Measurements from ENCODE around the gene LYSET. TPM values are rescaled to one million over a fixed set of nuclear protein-coding genes. Genes with fewer than 3 reads are reported as not detected.
"Not testable (repeated sequence)": the region's sequence is repeated elsewhere in the genome, so short reads cannot be mapped to it uniquely, and the experiment has no call there.

LYSET gene
- total and polyA plus RNA-seq, 2 experiments from 2014 or later, result 7.5 to 42.3 TPM

- Histone ChIP-seq H3K9me3 (ENCODE audit: low read depth) (no peaks in the 10 kb centered on the region), H3K36me3 (peaks cover 37% of the 10 kb centered on the region), H3K4me1 (ENCODE audit: low read depth) (no peaks in the 10 kb centered on the region), H3K27me3 (no peaks in the 10 kb centered on the region), H3K4me3 (no peak overlapping the region), H3K27ac (no peak overlapping the region)
- DNase-seq (ENCODE audit: low read depth in 1 of 2, low spot score in 1 of 2), result no peak
- no peak for TF ChIP-seq CTCF (IDR thresholded peaks at IDR 0.05; ENCODE audit: low read depth, low read length)
These were observed 38.4 kb downstream of the LYSET start for GRCh38 chr14:93223565-93223964.

GRCh38 chr14:93228550-93228949, 43.4 kb downstream of the LYSET start:
- Histone ChIP-seq H3K27ac (no peak overlapping the region), H3K36me3 (peaks cover 15% of the 10 kb centered on the region), H3K4me3 (no peak overlapping the region), H3K27me3 (no peaks in the 10 kb centered on the region), H3K9me3 (ENCODE audit: low read depth) (no peaks in the 10 kb centered on the region), H3K4me1 (ENCODE audit: low read depth) (no peaks in the 10 kb centered on the region)
- no peak for TF ChIP-seq CTCF (IDR thresholded peaks at IDR 0.05; ENCODE audit: low read depth, low read length)
- no peak for DNase-seq (ENCODE audit: low read depth in 1 of 2, low spot score in 1 of 2)

DNA sequence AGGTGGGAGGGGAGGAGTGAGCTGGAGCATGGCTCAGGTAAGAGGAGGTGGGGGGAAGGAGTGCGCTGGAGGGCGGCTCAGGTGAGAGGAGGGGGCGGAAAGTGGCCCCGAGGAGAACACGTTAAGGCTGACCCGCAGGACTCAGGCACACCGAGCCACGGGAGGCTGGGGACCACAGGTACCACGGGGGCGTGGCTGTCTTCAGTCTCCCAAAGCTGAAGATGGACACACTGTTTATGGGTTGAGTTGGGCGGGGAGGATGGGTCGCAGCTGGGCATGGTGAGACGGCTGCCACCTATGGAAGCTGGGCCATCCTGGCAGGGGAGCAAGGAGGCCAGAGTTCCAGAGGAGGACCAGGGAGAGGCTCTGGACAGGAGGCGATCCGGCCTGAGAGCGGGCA, 45.4 kb downstream of the LYSET start:
- no peak for DNase-seq (ENCODE audit: low read depth in 1 of 2, low spot score in 1 of 2)
- H3K9me3 ChIP-seq (ENCODE audit: low read depth), result no peaks in the 10 kb centered on the region
- no peak overlapping the region for H3K4me3 ChIP-seq
- peaks cover 15% of the 10 kb centered on the region for H3K36me3 ChIP-seq
- no peaks in the 10 kb centered on the region for H3K27me3 ChIP-seq
- no peak overlapping the region for H3K27ac ChIP-seq
- TF ChIP-seq CTCF (IDR thresholded peaks at IDR 0.05; ENCODE audit: low read depth, low read length), result no peak
- H3K4me1 ChIP-seq (ENCODE audit: low read depth), result no peaks in the 10 kb centered on the region

DNA sequence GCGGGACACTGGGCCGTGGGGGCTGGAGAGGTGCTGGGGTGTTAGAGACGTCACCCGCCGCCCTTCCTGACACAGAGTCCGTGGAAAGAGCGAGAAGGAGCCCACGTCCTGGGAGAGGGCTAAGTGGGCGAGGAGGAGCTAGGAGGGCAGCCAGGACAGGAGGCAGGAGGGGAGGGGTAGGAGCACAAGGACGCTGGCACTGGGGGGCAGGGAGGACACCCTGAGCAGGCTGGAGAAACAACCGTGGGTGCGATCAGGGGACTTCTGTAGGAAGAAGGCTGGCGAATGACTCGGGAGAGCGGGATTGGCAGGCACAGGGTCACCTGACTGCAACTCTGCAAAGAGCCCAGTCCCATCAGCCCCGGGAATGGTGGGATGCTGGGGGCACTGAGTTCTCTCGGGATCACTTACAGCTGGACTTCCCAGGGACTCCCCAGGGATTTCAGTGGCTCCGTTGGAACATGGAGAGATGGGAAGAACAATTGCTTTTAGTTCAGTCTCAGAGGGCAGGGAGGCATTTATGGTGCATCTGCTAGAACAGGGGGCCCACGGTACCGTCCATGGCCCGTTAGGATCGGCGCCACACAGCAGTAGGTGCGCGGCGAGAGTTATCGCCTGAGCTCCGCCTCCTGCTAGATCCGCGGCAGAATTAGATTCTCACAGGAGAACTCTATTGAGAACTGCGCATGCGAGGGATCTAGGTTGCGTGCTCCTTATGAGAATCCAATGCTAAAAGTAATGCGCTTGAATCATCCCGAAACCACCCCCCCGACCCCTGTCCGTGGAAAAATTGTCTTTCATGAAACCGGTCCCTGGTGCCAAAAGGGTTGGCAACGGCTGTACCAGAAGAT, 46.2 kb downstream of the LYSET start:
- Histone ChIP-seq H3K9me3 (ENCODE audit: low read depth) (no peaks in the 10 kb centered on the region), H3K4me1 (ENCODE audit: low read depth) (no peaks in the 10 kb centered on the region), H3K36me3 (peaks cover 15% of the 10 kb centered on the region), H3K27me3 (no peaks in the 10 kb centered on the region), H3K27ac (no peak overlapping the region), H3K4me3 (no peak overlapping the region)
- TF ChIP-seq CTCF (IDR thresholded peaks at IDR 0.05; ENCODE audit: low read depth, low read length), result no peak
- peak in 1 of 2 donors; percentile 59 for DNase-seq (ENCODE audit: low read depth in 1 of 2, low spot score in 1 of 2)

- H3K9me3 ChIP-seq (ENCODE audit: low read depth), result no peaks in the 10 kb centered on the region
- no peak overlapping the region for H3K4me3 ChIP-seq
- TF ChIP-seq CTCF (IDR thresholded peaks at IDR 0.05; ENCODE audit: low read depth, low read length), result no peak
- no peak overlapping the region for H3K27ac ChIP-seq
- no peak for DNase-seq (ENCODE audit: low read depth in 1 of 2, low spot score in 1 of 2)
- no peaks in the 10 kb centered on the region for H3K4me1 ChIP-seq (ENCODE audit: low read depth)
- no peaks in the 10 kb centered on the region for H3K27me3 ChIP-seq
- H3K36me3 ChIP-seq, result peaks cover 12% of the 10 kb centered on the region
These were observed 47.0 kb downstream of the LYSET start for GRCh38 chr14:93232159-93232558.

DNA sequence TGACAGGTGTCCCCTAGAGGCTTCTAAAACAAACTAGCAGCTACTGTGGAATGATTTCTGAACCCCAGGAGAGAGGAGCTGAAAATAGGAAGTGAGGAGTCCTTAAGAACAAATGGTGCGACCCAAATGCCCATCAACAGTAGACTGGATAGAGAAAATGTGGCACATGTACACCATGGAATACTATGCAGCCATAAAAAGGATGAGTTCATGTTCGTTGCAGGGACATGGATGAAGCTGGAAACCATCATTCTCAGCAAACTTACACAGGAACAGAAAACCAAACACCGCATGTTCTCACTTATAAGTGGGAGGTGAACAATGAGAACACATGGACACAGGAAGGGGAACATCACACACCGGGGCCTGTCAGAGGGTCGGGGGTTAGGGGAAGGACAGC, 48.0 kb downstream of the LYSET start:
- H3K36me3 ChIP-seq; DNase-seq (ENCODE audit: low read depth in 1 of 2, low spot score in 1 of 2); H3K4me3 ChIP-seq; H3K27ac ChIP-seq; H3K4me1 ChIP-seq (ENCODE audit: low read depth); H3K27me3 ChIP-seq; H3K9me3 ChIP-seq (ENCODE audit: low read depth): not testable (repeated sequence)

Data from cardiac muscle cell (in vitro differentiated cells and primary cell).